ENCODE measurements around the gene IQCH.
"Not testable (repeated sequence)": the region's sequence is repeated elsewhere in the genome, so short reads cannot be mapped to it uniquely, and the experiment has no call there.

The IQCH gene

GRCh38 chr15:67227431-67227830 lies 27.2 kb upstream of the IQCH start:
- Histone ChIP-seq H3K9me3 (ENCODE audit: control insufficient read depth, low read length) (no peaks in the 10 kb centered on the region), H3K9ac (ENCODE audit: low read length) (no peak overlapping the region), H3K36me3 (ENCODE audit: control insufficient read depth, insufficient read depth, low read length) (no peaks in the 10 kb centered on the region), H3K4me3 (ENCODE audit: low read length) (no peak overlapping the region), H3K27me3 (ENCODE audit: control insufficient read depth, insufficient read depth, low read length) (no peaks in the 10 kb centered on the region), H3K4me1 (ENCODE audit: control insufficient read depth, insufficient read depth, low read length) (peaks cover 3% of the 10 kb centered on the region)

- H3K4me1 ChIP-seq (ENCODE audit: control insufficient read depth, insufficient read depth, low read length), result peaks cover 6% of the 10 kb centered on the region
- H3K27me3 ChIP-seq (ENCODE audit: control insufficient read depth, insufficient read depth, low read length), result no peaks in the 10 kb centered on the region
- no peaks in the 10 kb centered on the region for H3K36me3 ChIP-seq (ENCODE audit: control insufficient read depth, insufficient read depth, low read length)
- no peak overlapping the region for H3K9ac ChIP-seq (ENCODE audit: low read length)
- no peaks in the 10 kb centered on the region for H3K9me3 ChIP-seq (ENCODE audit: control insufficient read depth, low read length)
- no peak overlapping the region for H3K4me3 ChIP-seq (ENCODE audit: low read length)
Measured at GRCh38 chr15:67227846-67228245, 26.7 kb upstream of the IQCH start.

- Histone ChIP-seq H3K9me3 (ENCODE audit: control insufficient read depth, low read length) (no peaks in the 10 kb centered on the region), H3K27me3 (ENCODE audit: control insufficient read depth, insufficient read depth, low read length) (no peaks in the 10 kb centered on the region), H3K4me1 (ENCODE audit: control insufficient read depth, insufficient read depth, low read length) (peaks cover 6% of the 10 kb centered on the region), H3K36me3 (ENCODE audit: control insufficient read depth, insufficient read depth, low read length) (no peaks in the 10 kb centered on the region), H3K4me3 (ENCODE audit: low read length) (no peak overlapping the region), H3K9ac (ENCODE audit: low read length) (no peak overlapping the region)
Measured at GRCh38 chr15:67228286-67228685, 26.3 kb upstream of the IQCH start.

- Histone ChIP-seq H3K9me3 (ENCODE audit: control insufficient read depth, low read length) (no peaks in the 10 kb centered on the region), H3K36me3 (ENCODE audit: control insufficient read depth, insufficient read depth, low read length) (no peaks in the 10 kb centered on the region), H3K4me3 (ENCODE audit: low read length) (no peak overlapping the region), H3K9ac (ENCODE audit: low read length) (no peak overlapping the region), H3K27me3 (ENCODE audit: control insufficient read depth, insufficient read depth, low read length) (no peaks in the 10 kb centered on the region), H3K4me1 (ENCODE audit: control insufficient read depth, insufficient read depth, low read length) (peaks cover 6% of the 10 kb centered on the region)
Measured at GRCh38 chr15:67230504-67230903, 24.1 kb upstream of the IQCH start.

- H3K4me3 ChIP-seq (ENCODE audit: low read length), result no peak overlapping the region
- H3K36me3 ChIP-seq (ENCODE audit: control insufficient read depth, insufficient read depth, low read length), result no peaks in the 10 kb centered on the region
- no peaks in the 10 kb centered on the region for H3K9me3 ChIP-seq (ENCODE audit: control insufficient read depth, low read length)
- H3K27me3 ChIP-seq (ENCODE audit: control insufficient read depth, insufficient read depth, low read length), result no peaks in the 10 kb centered on the region
- H3K4me1 ChIP-seq (ENCODE audit: control insufficient read depth, insufficient read depth, low read length), result peaks cover 6% of the 10 kb centered on the region
- no peak overlapping the region for H3K9ac ChIP-seq (ENCODE audit: low read length)
Measured at GRCh38 chr15:67232591-67232990, 22.0 kb upstream of the IQCH start.

GRCh38 chr15:67240235-67241131 lies 14.1 kb upstream of the IQCH start:
- Histone ChIP-seq H3K9ac (ENCODE audit: low read length) (no peak overlapping the region), H3K36me3 (ENCODE audit: control insufficient read depth, insufficient read depth, low read length) (no peaks in the 10 kb centered on the region), H3K4me1 (ENCODE audit: control insufficient read depth, insufficient read depth, low read length) (peaks cover 6% of the 10 kb centered on the region), H3K27me3 (ENCODE audit: control insufficient read depth, insufficient read depth, low read length) (no peaks in the 10 kb centered on the region), H3K9me3 (ENCODE audit: control insufficient read depth, low read length) (no peaks in the 10 kb centered on the region), H3K4me3 (ENCODE audit: low read length) (no peak overlapping the region)

GRCh38 chr15:67241132-67241855 lies 13.3 kb upstream of the IQCH start:
- no peaks in the 10 kb centered on the region for H3K27me3 ChIP-seq (ENCODE audit: control insufficient read depth, insufficient read depth, low read length)
- H3K9ac ChIP-seq (ENCODE audit: low read length), result no peak overlapping the region
- no peaks in the 10 kb centered on the region for H3K36me3 ChIP-seq (ENCODE audit: control insufficient read depth, insufficient read depth, low read length)
- H3K4me1 ChIP-seq (ENCODE audit: control insufficient read depth, insufficient read depth, low read length), result peaks cover 6% of the 10 kb centered on the region
- H3K9me3 ChIP-seq (ENCODE audit: control insufficient read depth, low read length), result no peaks in the 10 kb centered on the region
- no peak overlapping the region for H3K4me3 ChIP-seq (ENCODE audit: low read length)

GRCh38 chr15:67242708-67243111 lies 11.9 kb upstream of the IQCH start:
- Histone ChIP-seq H3K27me3 (ENCODE audit: control insufficient read depth, insufficient read depth, low read length) (no peaks in the 10 kb centered on the region), H3K4me3 (ENCODE audit: low read length) (no peak overlapping the region), H3K9ac (ENCODE audit: low read length) (no peak overlapping the region), H3K4me1 (ENCODE audit: control insufficient read depth, insufficient read depth, low read length) (peaks cover 6% of the 10 kb centered on the region), H3K9me3 (ENCODE audit: control insufficient read depth, low read length) (no peaks in the 10 kb centered on the region), H3K36me3 (ENCODE audit: control insufficient read depth, insufficient read depth, low read length) (no peaks in the 10 kb centered on the region)

- Histone ChIP-seq H3K9me3 (ENCODE audit: control insufficient read depth, low read length) (no peaks in the 10 kb centered on the region), H3K9ac (ENCODE audit: low read length) (no peak overlapping the region), H3K4me1 (ENCODE audit: control insufficient read depth, insufficient read depth, low read length) (peaks cover 6% of the 10 kb centered on the region), H3K36me3 (ENCODE audit: control insufficient read depth, insufficient read depth, low read length) (no peaks in the 10 kb centered on the region), H3K4me3 (ENCODE audit: low read length) (no peak overlapping the region), H3K27me3 (ENCODE audit: control insufficient read depth, insufficient read depth, low read length) (no peaks in the 10 kb centered on the region)
Measured at GRCh38 chr15:67244971-67245478, 9.6 kb upstream of the IQCH start.

GRCh38 chr15:67246606-67247005 lies 8.0 kb upstream of the IQCH start:
- not testable (repeated sequence) for H3K4me1 ChIP-seq (ENCODE audit: control insufficient read depth, insufficient read depth, low read length); H3K9ac ChIP-seq (ENCODE audit: low read length); H3K4me3 ChIP-seq (ENCODE audit: low read length); H3K36me3 ChIP-seq (ENCODE audit: control insufficient read depth, insufficient read depth, low read length); H3K9me3 ChIP-seq (ENCODE audit: control insufficient read depth, low read length); H3K27me3 ChIP-seq (ENCODE audit: control insufficient read depth, insufficient read depth, low read length)

- peaks cover 4% of the 10 kb centered on the region for H3K36me3 ChIP-seq (ENCODE audit: control insufficient read depth, insufficient read depth, low read length)
- no peak overlapping the region for H3K9ac ChIP-seq (ENCODE audit: low read length)
- no peak overlapping the region for H3K4me3 ChIP-seq (ENCODE audit: low read length)
- H3K4me1 ChIP-seq (ENCODE audit: control insufficient read depth, insufficient read depth, low read length), result no peaks in the 10 kb centered on the region
- H3K27me3 ChIP-seq (ENCODE audit: control insufficient read depth, insufficient read depth, low read length), result no peaks in the 10 kb centered on the region
- no peaks in the 10 kb centered on the region for H3K9me3 ChIP-seq (ENCODE audit: control insufficient read depth, low read length)
Measured at GRCh38 chr15:67248011-67248505, 6.5 kb upstream of the IQCH start.

- peaks cover 9% of the 10 kb centered on the region for H3K4me1 ChIP-seq (ENCODE audit: control insufficient read depth, insufficient read depth, low read length)
- H3K36me3 ChIP-seq (ENCODE audit: control insufficient read depth, insufficient read depth, low read length), result peaks cover 4% of the 10 kb centered on the region
- no peak overlapping the region for H3K9ac ChIP-seq (ENCODE audit: low read length)
- H3K27me3 ChIP-seq (ENCODE audit: control insufficient read depth, insufficient read depth, low read length), result no peaks in the 10 kb centered on the region
- H3K9me3 ChIP-seq (ENCODE audit: control insufficient read depth, low read length), result no peaks in the 10 kb centered on the region
- H3K4me3 ChIP-seq (ENCODE audit: low read length), result no peak overlapping the region
Measured at GRCh38 chr15:67249830-67250229, 4.8 kb upstream of the IQCH start.

Measured in mucosa of stomach (tissue), 1 donor.